Measurements from ENCODE around the gene SUV39H1. TPM values are rescaled to one million over a fixed set of nuclear protein-coding genes. Genes with fewer than 3 reads are reported as not detected.
A peak's percentile ranks its signal among the peaks of the same experiment; 100 is the strongest.

The SUV39H1 gene
- total and polyA plus RNA-seq, 9 of the 15 experiments (the other 6 are each of a cell fraction or from before 2014, with no cell fraction given) = 4.7 to 34.7 (median 17.9) TPM

- TF ChIP-seq TCF7 (IDR thresholded peaks at IDR 0.05; ENCODE audit: borderline replicate concordance) = no peak
- no peak for TF ChIP-seq ZNF174 (CRISPR knock-in tag; IDR thresholded peaks at IDR 0.05)
- TF ChIP-seq YY1 (IDR thresholded peaks at IDR 0.05; ENCODE audit: borderline replicate concordance in 1 of 3, control insufficient read depth in 1 of 3, extremely low read depth in 1 of 3, insufficient read depth in 3 of 3, insufficient read length in 1 of 3, insufficient replicate concordance in 2 of 3, low read depth in 1 of 3, low read length in 2 of 3) = no peak
- TF ChIP-seq ETV1 (tag; conservative IDR thresholded peaks at IDR 0.05; ENCODE audit: low read depth) = 0 out of 2 replicates have a peak, but pooled peaks have one; percentile 11
- peak; percentile 29; the same call in 1 of the 2 replicates for TF ChIP-seq NKRF (IDR thresholded peaks at IDR 0.05; ENCODE audit: borderline replicate concordance)
- TF ChIP-seq SMAD2 (IDR thresholded peaks at IDR 0.05; ENCODE audit: low read depth, low read length) = no peak
- TF ChIP-seq, protein P1, sequence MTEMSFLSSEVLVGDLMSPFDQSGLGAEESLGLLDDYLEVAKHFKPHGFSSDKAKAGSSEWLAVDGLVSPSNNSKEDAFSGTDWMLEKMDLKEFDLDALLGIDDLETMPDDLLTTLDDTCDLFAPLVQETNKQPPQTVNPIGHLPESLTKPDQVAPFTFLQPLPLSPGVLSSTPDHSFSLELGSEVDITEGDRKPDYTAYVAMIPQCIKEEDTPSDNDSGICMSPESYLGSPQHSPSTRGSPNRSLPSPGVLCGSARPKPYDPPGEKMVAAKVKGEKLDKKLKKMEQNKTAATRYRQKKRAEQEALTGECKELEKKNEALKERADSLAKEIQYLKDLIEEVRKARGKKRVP (CRISPR knock-in tag; IDR thresholded peaks at IDR 0.05) = no peak
- TF ChIP-seq ZNF41 (CRISPR knock-in tag; conservative IDR thresholded peaks at IDR 0.05) = no peak
- no peak for TF ChIP-seq SNRNP70 (optimal IDR thresholded peaks at IDR 0.05; ENCODE audit: low read depth, low read length)
- 0 out of 2 replicates have a peak, but pooled peaks have one; percentile 35 for TF ChIP-seq CBFB (CRISPR knock-in tag; IDR thresholded peaks at IDR 0.05)
- TF ChIP-seq OTX1 (CRISPR knock-in tag; IDR thresholded peaks at IDR 0.05) = no peak
- TF ChIP-seq, protein P2, sequence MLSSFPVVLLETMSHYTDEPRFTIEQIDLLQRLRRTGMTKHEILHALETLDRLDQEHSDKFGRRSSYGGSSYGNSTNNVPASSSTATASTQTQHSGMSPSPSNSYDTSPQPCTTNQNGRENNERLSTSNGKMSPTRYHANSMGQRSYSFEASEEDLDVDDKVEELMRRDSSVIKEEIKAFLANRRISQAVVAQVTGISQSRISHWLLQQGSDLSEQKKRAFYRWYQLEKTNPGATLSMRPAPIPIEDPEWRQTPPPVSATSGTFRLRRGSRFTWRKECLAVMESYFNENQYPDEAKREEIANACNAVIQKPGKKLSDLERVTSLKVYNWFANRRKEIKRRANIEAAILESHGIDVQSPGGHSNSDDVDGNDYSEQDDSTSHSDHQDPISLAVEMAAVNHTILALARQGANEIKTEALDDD (IDR thresholded peaks at IDR 0.05) = peak; percentile 13; the same call in 1 of the 2 replicates
- TF ChIP-seq, protein P3, sequence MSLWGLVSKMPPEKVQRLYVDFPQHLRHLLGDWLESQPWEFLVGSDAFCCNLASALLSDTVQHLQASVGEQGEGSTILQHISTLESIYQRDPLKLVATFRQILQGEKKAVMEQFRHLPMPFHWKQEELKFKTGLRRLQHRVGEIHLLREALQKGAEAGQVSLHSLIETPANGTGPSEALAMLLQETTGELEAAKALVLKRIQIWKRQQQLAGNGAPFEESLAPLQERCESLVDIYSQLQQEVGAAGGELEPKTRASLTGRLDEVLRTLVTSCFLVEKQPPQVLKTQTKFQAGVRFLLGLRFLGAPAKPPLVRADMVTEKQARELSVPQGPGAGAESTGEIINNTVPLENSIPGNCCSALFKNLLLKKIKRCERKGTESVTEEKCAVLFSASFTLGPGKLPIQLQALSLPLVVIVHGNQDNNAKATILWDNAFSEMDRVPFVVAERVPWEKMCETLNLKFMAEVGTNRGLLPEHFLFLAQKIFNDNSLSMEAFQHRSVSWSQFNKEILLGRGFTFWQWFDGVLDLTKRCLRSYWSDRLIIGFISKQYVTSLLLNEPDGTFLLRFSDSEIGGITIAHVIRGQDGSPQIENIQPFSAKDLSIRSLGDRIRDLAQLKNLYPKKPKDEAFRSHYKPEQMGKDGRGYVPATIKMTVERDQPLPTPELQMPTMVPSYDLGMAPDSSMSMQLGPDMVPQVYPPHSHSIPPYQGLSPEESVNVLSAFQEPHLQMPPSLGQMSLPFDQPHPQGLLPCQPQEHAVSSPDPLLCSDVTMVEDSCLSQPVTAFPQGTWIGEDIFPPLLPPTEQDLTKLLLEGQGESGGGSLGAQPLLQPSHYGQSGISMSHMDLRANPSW (CRISPR knock-in tag; IDR thresholded peaks at IDR 0.05) = peak; percentile 53; the same call in 1 of the 2 replicates
- no peak for TF ChIP-seq PTBP1 (IDR thresholded peaks at IDR 0.05; ENCODE audit: low read depth, low read length)
Measured at GRCh38 chrX:48695925-48696300, 621 bp upstream of the SUV39H1 start (continued).

Measured in K562 (cell line).